ENCODE results near the gene KMT5C.

GRCh38 chr19:55346725-55347441 is 7.2 kb downstream of the KMT5C start:
- no peak for TF ChIP-seq CTCF (IDR thresholded peaks at IDR 0.05)
- no peak for TF ChIP-seq POLR2A (IDR thresholded peaks at IDR 0.05)
